NCI-H510A (cell line): ENCODE results near the gene PARP15.
"Not testable (repeated sequence)": the region's sequence is repeated elsewhere in the genome, so short reads cannot be mapped to it uniquely, and the experiment has no call there.

ENCODE experiments used
- DNase-seq: peaks from one replicate; lab custom pipeline; 2025; lab: John Stamatoyannopoulos, UW

Gene PARP15

DNA sequence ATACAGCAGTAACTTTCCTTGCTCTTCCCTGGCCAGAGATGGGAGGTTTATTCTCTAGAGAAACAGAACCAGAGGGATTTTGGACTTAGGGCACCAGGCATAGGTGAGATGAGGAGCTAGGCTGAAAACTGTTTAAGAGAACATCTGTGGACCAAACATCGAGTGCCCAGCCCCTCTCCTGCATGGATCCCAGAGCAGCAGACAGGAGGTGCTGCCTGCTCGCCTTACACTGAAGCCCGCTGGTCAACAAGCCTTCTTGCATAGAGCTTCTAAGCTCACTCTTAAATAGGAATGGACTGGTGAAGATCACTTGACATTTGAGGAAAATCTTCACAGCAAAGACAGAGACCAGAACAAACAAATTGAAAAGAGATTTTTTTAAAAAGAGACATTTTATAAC, 41.2 kb downstream of the PARP15 start:
- no peak for DNase-seq

DNA sequence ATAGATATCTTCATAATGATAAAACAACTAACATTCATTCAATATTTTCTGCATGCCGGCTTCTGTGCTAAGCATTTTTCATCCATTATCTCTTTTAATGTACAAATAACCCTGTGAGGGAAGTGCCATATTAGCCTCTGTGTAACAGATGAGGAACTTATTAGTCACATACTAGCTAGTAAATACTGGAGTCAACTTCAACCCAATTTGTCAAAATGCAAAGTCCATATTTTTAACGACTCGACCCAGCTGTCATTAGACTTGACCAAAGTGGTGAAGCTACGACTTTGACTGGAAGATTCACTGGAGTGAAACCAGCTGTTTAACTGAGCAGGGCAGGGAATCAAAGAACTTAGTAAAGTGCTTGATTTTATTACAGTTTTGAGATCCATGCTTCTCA, 41.6 kb downstream of the PARP15 start:
- no peak for DNase-seq

DNA sequence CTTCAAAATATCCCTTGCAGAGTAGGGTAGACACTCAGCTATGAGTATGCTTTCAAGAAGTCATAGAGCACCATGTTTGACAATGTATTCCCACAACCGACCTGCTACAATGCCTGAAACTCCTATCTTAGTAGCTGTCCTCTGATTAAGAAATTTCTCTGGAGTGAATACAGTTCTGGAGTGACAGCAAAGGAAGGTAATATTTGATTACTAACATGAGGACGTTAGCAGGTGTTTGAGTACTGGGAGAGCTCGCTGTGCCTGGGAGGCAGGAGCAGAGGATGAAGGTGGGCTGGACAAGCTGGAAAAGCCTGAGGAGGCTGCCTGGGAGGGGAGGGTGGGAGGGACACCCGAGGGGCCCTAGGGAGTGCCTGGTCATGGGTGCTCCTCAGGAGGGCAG, 42.9 kb downstream of the PARP15 start:
- DNase-seq: no peak

DNA sequence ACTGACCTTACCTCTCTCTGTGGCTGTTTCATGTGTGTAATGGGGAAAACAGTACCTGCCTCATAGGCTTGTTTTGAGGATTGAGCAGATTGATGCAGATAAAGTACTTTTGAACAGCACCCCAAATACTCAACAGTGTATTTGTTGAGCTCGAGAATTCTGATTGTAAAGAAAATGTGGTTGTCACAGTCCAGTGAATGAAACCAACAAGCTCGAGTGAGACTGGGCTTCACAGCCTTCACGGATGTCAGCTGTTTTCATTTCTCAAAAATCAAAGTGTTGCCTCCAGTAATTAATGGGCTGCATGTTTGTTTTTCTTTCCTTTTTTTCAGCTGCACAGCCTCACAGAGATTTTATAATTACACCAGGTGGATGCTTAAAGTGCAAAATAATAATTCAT, 43.7 kb downstream of the PARP15 start:
- no peak for DNase-seq

DNA sequence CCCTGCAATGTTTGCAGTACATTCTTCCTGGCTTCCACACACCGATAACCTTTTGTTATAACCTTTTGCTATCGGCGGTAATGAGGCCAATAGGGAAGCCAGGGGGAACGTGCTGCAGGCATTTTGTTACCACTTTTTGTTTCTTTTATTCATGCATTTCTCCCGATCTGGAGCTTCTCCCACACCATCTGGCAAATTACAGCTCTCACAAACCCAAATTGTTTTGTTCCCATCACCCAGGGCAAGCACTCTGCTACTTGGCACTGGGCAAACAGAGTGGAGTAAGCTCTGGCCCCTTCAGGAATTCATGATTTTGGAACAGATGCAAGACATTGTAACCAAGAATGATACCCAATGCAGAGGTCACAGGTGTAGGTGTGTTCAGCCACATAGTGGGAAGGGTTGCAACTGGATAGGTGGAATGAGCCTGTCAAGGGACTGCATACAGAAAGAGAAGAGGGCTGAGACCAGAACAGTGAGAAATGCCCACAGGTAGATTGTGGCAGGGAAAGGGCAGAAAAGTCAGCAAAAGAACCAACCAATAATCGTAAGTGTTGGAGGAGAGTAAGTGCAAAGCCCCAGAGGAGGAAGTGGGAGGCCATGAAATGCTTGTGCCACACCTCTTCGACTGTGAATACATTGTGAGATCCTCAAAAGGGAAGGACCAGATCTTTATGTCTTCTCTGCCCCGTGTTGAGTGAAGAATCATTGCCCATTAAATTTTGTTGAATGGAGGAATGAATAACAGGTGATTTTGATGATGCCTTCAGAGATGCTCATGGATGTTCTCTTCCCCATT, 45.8 kb downstream of the PARP15 start:
- DNase-seq: no peak

DNA sequence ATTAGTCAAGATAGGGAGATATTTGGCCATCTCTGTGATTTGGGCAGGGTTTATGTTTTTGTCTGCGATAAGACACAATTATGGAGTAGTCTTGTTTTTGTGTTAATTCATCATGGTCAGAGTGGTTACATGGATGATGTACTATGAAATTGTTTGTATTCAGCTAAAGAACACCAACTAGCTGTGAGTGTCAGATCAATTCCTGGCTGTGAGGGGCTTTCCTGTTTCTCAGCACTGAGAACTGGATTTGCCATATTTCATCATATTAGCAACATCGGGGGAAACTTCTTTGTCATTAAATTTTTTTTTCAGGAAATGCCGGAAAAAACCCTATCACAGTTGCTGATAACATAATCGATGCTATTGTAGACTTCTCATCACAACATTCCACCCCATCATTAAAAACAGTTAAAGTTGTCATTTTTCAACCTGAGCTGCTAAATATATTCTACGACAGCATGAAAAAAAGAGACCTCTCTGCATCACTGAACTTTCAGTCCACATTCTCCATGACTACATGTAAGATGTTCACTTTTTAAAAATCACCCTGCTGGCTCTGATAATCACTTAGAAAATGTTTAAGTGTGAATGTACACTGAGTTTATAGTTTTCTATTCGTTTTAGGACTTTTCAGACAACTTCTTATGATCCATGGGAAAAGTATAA, 49.2 kb downstream of the PARP15 start:
- no peak for DNase-seq

DNA sequence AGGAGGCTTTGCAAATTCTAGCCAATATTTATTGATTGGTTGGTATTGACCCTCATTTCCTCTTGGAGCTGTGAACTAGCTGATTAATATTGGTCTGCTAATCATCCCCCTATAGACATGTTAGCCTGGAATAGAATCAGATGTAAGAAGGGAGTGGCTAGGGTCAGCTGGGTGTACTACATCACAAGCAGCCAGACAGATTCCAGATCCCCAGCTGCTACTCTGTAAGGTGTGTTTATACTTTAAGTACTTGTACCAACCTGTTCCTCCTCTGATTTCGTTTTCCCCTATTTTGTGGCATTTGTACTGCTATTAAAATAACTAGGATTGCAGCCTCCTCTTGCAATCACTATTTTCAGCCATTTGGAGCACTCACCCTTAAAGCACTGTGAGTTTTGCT, 49.9 kb downstream of the PARP15 start:
- DNase-seq: no peak

DNA sequence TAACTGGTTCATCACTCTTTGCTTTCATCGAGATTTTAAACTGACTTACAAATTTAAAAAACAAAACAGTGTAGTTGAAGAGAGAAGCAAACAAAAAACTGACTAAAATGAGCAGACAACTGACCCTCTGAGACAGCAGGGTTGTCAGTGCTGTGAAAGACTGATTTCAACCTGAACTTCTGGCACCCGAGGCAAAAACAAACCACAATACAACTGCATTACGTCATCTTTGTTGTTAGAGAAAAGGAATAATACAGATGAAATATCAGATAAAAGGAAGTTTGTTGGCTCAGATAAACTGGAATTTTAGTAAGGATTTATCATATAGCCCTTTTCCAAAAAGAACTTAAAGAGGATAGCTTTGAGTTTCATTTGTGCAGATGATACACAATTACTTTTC, 51.1 kb downstream of the PARP15 start:
- DNase-seq: no peak

DNA sequence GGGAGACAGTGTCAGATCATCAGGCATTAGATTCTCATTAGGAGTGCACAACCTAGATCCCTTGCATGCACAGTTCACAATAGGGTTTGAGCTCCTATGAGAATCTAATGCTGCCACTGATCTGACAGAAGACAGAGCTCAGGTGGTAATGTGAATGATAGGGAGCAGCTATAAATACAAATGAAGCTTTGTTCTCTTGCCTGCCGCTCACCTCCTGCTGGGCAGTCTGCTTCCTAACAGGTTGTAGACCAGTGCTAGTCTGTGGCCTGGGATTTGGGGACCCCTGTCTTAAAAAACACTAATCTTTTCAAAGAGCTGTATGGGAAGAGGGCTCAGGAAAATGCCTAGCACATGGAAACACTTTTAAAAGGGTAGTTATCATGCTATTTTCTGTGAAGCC, 52.3 kb downstream of the PARP15 start:
- DNase-seq: no peak

DNA sequence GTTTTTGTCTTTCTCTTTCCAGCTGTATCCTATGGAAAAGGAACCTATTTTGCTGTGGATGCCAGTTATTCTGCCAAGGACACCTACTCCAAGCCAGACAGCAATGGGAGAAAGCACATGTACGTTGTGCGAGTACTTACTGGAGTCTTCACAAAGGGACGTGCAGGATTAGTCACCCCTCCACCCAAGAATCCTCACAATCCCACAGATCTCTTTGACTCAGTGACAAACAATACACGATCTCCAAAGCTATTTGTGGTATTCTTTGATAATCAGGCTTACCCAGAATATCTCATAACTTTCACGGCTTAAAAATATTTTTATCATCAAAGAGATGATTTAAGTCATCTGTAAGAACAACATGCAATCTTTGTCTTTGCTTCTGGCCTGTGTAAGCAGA, 58.3 kb downstream of the PARP15 start:
- DNase-seq: no peak

DNA sequence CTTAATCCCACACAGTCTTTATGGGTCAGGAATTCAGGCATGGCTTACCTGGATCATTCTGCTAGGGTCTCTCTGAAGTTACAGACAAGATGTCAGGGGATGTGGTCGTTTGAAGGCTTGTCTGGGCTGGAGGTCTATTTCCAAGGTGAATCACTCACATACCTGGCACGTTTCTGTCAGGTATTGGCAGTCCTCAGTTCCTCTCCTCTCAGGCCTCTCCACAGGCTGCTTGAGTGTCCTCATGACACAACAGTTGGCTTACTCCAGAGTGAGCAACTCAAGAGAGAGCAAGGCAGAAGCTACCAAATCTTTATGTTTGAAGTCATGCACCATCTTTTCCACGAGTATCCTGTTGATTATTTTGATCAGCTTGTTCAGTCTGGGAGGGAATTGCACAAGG, 59.2 kb downstream of the PARP15 start:
- DNase-seq: no peak

DNA sequence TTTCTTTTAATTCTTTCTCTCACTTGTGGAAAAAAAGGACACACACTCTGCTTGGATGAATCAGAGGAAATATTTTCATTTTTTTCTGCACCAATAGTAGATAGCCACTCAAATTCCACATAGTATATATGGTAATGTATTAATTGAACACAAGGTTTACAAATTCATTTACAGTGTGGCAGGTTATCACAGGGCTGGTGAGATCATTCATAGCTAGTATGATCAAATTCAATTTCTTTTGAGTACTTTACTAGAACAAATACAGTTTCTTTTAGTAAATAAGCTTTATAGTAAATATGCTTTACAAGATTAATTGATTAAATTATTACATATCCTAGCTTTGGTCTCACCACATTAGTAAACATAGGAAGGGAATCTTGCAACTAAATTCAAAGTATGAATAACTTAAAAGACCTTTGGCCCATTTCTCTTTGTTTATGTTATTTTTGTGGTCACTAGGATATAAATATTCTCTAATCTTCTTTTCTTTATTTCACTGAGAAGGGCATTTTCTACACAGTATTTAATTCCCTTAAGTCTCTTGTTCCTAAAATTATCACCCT, 63.1 kb downstream of the PARP15 start:
- no peak for DNase-seq

DNA sequence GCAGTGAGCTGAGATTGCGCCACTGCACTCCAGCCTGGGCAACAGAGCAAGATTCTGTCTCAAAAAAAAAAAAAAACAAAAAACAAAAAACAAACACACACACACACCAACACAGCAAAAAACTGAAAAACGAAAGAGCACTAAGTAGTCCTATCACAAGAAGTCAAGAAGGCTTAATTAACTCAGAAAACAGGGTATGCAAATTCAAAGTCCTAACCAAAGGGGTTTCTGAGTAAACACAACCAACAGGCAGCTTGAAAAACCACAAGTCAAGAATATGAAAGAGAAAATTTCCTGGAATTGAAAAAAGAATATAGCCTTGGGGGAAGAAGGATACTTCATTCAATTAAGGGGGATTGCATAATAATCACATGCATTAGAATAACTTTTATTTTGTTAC, 65.5 kb downstream of the PARP15 start:
- DNase-seq: no peak

DNA sequence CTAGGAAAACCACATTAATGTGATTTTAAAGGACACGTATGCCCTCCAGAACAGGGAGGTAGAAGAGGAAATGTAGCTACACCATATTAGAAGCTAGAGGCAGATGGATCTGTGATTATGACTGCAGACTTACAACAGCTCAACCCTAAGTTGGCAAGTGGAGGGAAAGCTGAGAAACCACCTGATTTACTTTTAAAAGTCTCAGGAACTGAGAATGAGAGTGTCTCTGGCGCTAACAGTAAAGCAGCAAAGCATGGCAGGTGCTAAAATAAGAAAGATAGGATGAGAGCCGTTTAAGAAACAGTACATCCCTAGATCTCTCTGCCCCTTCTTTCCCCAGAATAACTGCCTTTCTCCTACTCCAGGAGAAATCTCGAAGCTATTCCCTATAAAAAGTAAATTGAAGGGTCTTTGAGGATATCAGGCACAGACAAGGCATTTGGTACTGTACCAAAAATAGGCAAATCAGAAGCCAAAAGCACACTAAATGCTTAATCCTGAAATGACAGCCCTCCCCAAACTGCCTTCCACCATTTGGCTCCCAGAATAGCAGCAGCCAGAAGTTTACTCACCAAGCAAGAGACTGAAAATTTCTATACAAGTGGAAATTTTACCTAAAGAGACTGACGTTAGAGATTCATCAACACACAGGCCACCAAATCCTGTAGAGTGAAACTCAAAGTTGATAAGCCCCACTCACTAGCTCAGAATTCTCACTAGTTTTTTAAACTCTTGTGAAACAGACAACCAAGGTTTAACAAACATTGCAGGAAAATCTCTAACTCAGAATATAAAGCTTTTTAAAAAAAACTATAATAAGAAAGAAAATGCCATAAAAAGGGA, 68.9 kb downstream of the PARP15 start:
- DNase-seq: no peak

DNA sequence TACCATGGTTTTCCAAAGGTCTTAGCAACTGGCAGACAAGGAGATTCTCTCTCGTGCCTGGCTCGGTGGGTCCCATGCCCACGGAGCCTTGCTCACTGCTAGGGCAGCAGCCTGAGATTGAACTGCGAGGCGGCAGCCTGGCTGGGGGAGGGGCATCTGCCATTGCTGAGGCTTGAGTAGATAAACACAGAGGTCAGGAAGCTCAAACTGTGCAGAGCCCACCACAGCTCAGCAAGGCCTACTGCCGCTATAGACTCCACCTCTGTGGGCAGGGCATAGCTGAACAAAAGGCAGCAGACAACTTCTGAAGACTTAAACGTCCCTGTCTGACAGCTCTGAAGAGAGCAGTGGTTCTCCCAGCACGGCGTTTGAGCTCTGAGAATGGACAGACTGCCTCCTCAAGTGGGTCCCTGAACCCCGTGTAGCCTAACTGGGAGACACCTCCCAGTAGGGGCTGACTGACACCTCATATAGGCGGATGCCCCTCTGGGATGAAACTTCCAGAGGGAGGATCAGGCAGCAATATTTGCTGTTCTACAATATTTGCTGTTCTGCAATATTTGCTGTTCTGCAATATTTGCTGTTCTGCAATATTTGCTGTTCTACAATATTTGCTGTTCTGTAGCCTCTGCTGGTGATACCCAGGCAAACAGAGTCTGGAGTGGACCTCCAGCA, 73.9 kb downstream of the PARP15 start:
- DNase-seq: not testable (repeated sequence)

DNA sequence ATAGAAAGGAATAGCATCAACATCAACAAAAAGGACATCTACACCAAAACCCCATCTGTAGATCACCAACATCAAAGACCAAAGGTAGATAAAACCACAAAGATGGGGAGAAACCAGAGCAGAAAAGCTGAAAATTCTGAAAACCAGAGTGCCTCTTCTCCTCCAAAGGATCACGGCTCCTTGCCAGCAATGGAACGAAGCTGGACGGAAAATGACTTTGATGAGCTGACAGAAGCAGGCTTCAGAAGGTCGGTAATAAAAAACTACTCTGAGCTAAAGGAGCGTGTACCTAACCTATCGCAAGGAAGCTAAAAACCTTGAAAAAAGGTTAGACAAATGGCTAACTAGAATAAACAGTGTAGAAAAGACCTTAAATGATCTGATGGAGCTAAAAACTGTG, 74.5 kb downstream of the PARP15 start:
- DNase-seq: not testable (repeated sequence)

DNA sequence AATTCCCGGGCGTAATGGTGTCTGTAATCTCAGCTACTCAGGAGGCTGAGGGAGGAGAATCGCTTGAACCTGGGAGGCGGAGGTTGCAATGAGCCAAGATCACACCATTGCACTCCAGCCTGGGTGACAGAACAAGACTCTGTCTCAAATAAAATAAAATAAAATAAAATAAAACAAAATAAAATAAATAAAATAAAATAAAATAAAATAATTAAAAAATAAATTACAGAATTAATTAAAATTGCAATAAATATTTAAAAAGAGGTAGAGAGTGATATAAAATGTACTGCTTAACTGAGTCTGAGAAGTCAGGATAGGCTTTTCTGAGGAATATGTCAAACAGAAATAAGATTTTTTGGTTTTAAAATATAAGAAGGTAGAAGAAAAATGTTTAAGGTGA, 80.9 kb downstream of the PARP15 start:
- not testable (repeated sequence) for DNase-seq

DNA sequence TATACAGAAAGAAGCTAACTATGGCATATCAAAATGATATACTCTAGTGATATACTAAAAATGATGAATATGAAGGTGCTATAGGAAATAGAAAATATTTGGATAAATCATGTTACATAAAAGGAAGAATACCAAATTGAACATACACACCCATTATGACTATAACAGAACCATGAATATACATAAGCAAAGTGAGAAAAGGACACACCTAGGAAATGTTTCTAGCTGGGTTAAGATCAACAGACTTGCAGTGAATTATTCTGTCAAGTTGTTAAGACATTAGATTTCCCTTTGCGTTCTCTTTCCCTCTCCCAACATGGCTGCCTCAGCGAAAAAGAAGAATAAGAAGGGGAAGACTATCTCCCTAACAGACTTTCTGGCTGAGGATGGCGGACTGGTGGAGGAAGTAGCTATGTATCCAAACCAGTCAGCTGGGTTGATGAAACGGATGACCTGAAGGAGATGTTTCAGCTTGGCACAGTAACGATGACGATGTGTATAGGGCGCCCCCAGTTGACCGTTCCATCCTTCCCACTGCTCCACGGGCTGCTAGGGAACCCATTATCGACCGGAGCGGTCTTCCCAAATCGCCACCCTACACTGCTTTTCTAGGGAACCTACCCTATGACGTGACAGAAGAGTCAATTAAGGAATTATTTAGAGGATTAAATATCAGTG, 83.0 kb downstream of the PARP15 start:
- DNase-seq: no peak

DNA sequence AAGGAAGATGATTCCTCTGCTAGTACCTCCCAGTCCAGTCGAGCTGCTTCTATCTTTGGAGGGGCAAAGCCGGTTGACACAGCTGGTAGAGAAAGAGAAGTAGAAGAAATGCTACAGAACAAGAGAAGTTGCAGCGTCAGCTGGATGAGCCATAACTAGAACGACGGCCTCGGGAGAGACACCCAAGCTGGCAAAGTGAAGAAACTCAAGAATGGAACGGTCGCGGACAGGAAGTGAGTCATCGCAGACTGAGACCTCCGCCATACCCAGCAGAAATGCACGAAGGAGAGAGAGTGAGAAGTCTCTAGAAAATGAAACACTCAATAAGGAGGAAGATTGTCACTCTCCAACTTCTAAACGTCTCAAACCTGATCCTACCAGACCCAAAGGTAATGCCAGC, 84.2 kb downstream of the PARP15 start:
- no peak for DNase-seq

DNA sequence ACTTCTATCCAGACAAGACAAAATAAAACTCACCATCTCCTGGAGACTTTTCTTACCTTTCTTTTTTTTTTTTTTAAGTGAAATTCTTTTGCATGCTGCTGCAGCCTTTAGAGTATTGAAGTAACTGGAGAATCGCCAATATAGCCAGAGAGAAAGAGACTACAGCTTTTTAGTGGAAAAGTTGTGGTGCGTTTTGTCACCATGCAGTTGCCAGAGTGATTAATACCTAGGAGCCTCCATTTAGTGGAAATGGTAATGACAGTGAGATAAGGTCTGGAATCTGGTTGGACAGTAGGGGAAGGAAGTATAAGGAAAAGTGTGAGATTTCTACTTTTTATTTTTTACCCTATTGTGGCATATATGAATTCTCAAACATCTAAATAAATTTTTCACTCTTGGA, 85.1 kb downstream of the PARP15 start:
- DNase-seq: no peak

DNA sequence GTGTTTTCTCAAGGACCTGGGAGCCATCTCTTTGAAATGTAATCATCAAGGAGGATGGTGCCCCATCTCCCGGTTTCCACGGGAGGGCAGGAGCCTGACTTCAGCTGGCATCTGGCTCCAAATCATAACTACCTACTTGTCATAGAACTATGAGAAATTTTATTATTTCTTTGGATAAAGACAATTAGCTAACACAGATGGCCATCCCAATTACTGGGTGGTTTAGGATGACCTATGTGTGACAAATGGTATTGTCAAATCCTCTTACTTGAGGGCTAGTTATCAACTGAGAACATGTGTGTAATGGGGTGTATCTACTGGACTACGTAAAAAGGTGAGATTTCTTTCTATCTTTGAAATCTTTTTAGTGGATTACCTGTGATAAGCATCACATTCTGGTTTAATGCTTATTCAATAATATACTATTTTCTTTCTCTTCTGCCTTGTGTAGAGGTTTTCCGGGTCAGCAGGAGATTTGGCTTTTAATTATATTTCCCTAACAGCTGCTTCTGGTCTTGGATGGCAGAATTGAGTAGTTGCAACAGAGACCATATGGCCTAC, 87.9 kb downstream of the PARP15 start:
- DNase-seq: no peak
